ENCODE results near the gene TYRO3.
A peak's percentile ranks its signal among the peaks of the same experiment; 100 is the strongest.
"Not testable (repeated sequence)": the region's sequence is repeated elsewhere in the genome, so short reads cannot be mapped to it uniquely, and the experiment has no call there.

TYRO3 gene

GRCh38 chr15:41577863-41578735 lies 19.1 kb downstream of the TYRO3 start:
- no peak for DNase-seq

- no peak for DNase-seq
Observed at GRCh38 chr15:41578736-41579383, 19.8 kb downstream of the TYRO3 start.

- DNase-seq: no peak
Observed at GRCh38 chr15:41581110-41581509, 22.1 kb downstream of the TYRO3 start.

GRCh38 chr15:41583795-41584194 lies 24.8 kb downstream of the TYRO3 start:
- no peak for DNase-seq

- DNase-seq: no peak
Observed at GRCh38 chr15:41584636-41585126, 25.7 kb downstream of the TYRO3 start.

- no peak for DNase-seq
Observed at GRCh38 chr15:41585127-41586047, 26.4 kb downstream of the TYRO3 start.

- DNase-seq: not testable (repeated sequence)
Observed at GRCh38 chr15:41586531-41587282, 27.7 kb downstream of the TYRO3 start.

GRCh38 chr15:41589018-41589417 lies 30.0 kb downstream of the TYRO3 start:
- DNase-seq: not testable (repeated sequence)

GRCh38 chr15:41589571-41589970 lies 30.6 kb downstream of the TYRO3 start:
- DNase-seq: not testable (repeated sequence)

GRCh38 chr15:41591217-41591616 lies 32.2 kb downstream of the TYRO3 start:
- not testable (repeated sequence) for DNase-seq

GRCh38 chr15:41592718-41593117 lies 33.7 kb downstream of the TYRO3 start:
- DNase-seq: not testable (repeated sequence)

- no peak for DNase-seq
Observed at GRCh38 chr15:41594801-41595746, 36.1 kb downstream of the TYRO3 start.

- DNase-seq: no peak
Observed at GRCh38 chr15:41596972-41597371, 38.0 kb downstream of the TYRO3 start.

- DNase-seq: no peak
Observed at GRCh38 chr15:41597787-41598186, 38.8 kb downstream of the TYRO3 start.

- no peak for DNase-seq
Observed at GRCh38 chr15:41599061-41599460, 40.0 kb downstream of the TYRO3 start.

- DNase-seq: no peak
Observed at GRCh38 chr15:41603411-41603935, 44.5 kb downstream of the TYRO3 start.

GRCh38 chr15:41603941-41604911 lies 45.2 kb downstream of the TYRO3 start:
- DNase-seq: peak; percentile 46

- DNase-seq: no peak
Observed at GRCh38 chr15:41605566-41605965, 46.6 kb downstream of the TYRO3 start.

- DNase-seq: no peak
Observed at GRCh38 chr15:41606997-41607396, 48.0 kb downstream of the TYRO3 start.
